Keratinocyte (primary cell): ENCODE data around the gene BNC2. TPM values are rescaled to one million over a fixed set of nuclear protein-coding genes. Genes with fewer than 3 reads are reported as not detected.

Experiments
- DNase-seq: peaks from one replicate; pipeline ENCODE4 v3.0.0-alpha.2; 2011; ENCODE audit warnings: low read depth, missing footprints, low spot score
- FAIRE-seq: peaks from 2 replicates; lab custom pipeline; 2011; peaks lifted over from hg19 to GRCh38; lab: Jason Lieb, UNC
- H2AFZ ChIP-seq: 2 replicates; pipeline ENCODE4 v1.6.0; 2012; ENCODE audit warnings: low read length, control low read depth, inconsistent platforms; ENCODE audit not compliant: control insufficient read depth
- H3K27ac ChIP-seq: 2 replicates; pipeline ENCODE4 v1.5.1; 2011; ENCODE audit warnings: low read length; ENCODE audit not compliant: control insufficient read depth, insufficient read depth
- H3K27me3 ChIP-seq: 3 replicates; pipeline ENCODE4 v1.6.0; 2011; ENCODE audit warnings: low read length; ENCODE audit not compliant: control insufficient read depth, insufficient read depth; ENCODE audit errors: extremely low read depth
- H3K36me3 ChIP-seq, 2 experiments: 2 replicates in 1 of 2; 3 replicates in 1 of 2; pipeline ENCODE4 v1.5.1; 2011; ENCODE audit warnings: low read length in 2 of 2, mild to moderate bottlenecking in 1 of 2; ENCODE audit not compliant: control insufficient read depth in 2 of 2, insufficient read depth in 2 of 2; ENCODE audit errors: extremely low read depth in 1 of 2
- H3K4me1 ChIP-seq: 3 replicates; pipeline ENCODE4 v1.5.1; 2011; ENCODE audit warnings: low read length; ENCODE audit not compliant: control insufficient read depth, insufficient read depth; ENCODE audit errors: extremely low read depth
- H3K4me2 ChIP-seq: 3 replicates; pipeline ENCODE4 v1.6.0; 2011; ENCODE audit warnings: low read depth, low read length; ENCODE audit not compliant: control insufficient read depth, insufficient read depth; ENCODE audit errors: extremely low read depth
- H3K4me3 ChIP-seq, 3 experiments: fragments of 200-600 bp in 1 of 3; sonication (generic) in 1 of 3; 2 replicates in 2 of 3; 3 replicates in 1 of 3; pipeline ENCODE4 v1.5.1; 2011 to 2016; ENCODE audit warnings: low read length in 3 of 3, mild to moderate bottlenecking in 3 of 3, control low read depth in 2 of 3, inconsistent platforms in 1 of 3, low read depth in 1 of 3, mixed read lengths in 1 of 3, mixed run types in 1 of 3, moderate library complexity in 1 of 3; ENCODE audit not compliant: control insufficient read depth in 2 of 3, insufficient read depth in 2 of 3; ENCODE audit errors: extremely low read depth in 1 of 3
- H3K79me2 ChIP-seq: 2 replicates; pipeline ENCODE4 v1.6.0; 2012; ENCODE audit warnings: low read length; ENCODE audit not compliant: control insufficient read depth, insufficient read depth
- H3K9ac ChIP-seq: 3 replicates; pipeline ENCODE4 v1.6.0; 2011; ENCODE audit warnings: low read length; ENCODE audit not compliant: control insufficient read depth, insufficient read depth; ENCODE audit errors: extremely low read depth
- H3K9me1 ChIP-seq: 3 replicates; pipeline ENCODE4 v1.6.0; 2011; ENCODE audit warnings: low read length; ENCODE audit not compliant: control insufficient read depth, insufficient read depth; ENCODE audit errors: extremely low read depth
- H3K9me3 ChIP-seq: 2 replicates; pipeline ENCODE4 v1.5.1; 2012; ENCODE audit warnings: low read depth, low read length; ENCODE audit not compliant: control insufficient read depth
- H4K20me1 ChIP-seq: 3 replicates; pipeline ENCODE4 v1.6.0; 2011; ENCODE audit warnings: low read length; ENCODE audit not compliant: control insufficient read depth, insufficient read depth; ENCODE audit errors: extremely low read depth
- CTCF ChIP-seq, 3 experiments: IDR thresholded peaks in 1 of 3; conservative IDR thresholded peaks in 1 of 3; optimal IDR thresholded peaks in 1 of 3; 2 replicates in 2 of 3; 3 replicates in 1 of 3; pipeline versions ENCODE3 to v1.5.1; 2011; ENCODE audit warnings: low read length in 3 of 3, mild to moderate bottlenecking in 3 of 3, moderate library complexity in 2 of 3, control low read depth in 1 of 3, inconsistent platforms in 1 of 3; ENCODE audit not compliant: insufficient read depth in 2 of 3; ENCODE audit errors: extremely low read depth in 1 of 3
- EZH2 ChIP-seq: IDR thresholded peaks from one replicate; pipeline ENCODE4 v1.6.1; 2012; ENCODE audit warnings: inconsistent platforms, mild to moderate bottlenecking, low read length, moderate library complexity
- dilution Hi-C: fragments of 300-500 bp; cut with MboI; formaldehyde crosslinking; loops from one replicate; pipeline ENCODE4 v1.7.0; 2020; ENCODE audit warnings: low sequenced_read_pairs; ENCODE audit not compliant: extremely low pct_ligation_motif_present
- polyA plus RNA-seq, 5 experiments: library from polyadenylated mRNA; depleted of rRNA in 3 of 5; stranded (reverse) in 3 of 5; stranded (forward) in 1 of 5; unstranded in 1 of 5; fragments of >200 nt; gene quantifications; 1 replicate in 1 of 5; 2 replicates in 3 of 5; 3 replicates in 1 of 5; pipeline versions ENCODE4 v1.2.1 to v1.2.3, GENCODE V29; 2011 to 2012; ENCODE audit warnings: missing spikeins in 2 of 5, low read depth in 1 of 5, low replicate concordance in 1 of 5

BNC2 gene
- polyA plus RNA-seq, 1 donor (not counting 4 experiments of a cell fraction or from before 2014, with no cell fraction given) = 1.1 TPM

- Histone ChIP-seq H3K4me1 (no peaks in the 10 kb centered on the region), H3K4me2 (no peak overlapping the region), H3K79me2 (no peaks in the 10 kb centered on the region), H4K20me1 (no peaks in the 10 kb centered on the region), H3K36me3 (no peaks in the 10 kb centered on the region), H3K9ac (no peak overlapping the region), H3K4me3 (no peak overlapping the region), H3K27ac (no peak overlapping the region), H3K27me3 (no peaks in the 10 kb centered on the region), H2AFZ (no peak overlapping the region), H3K9me3 (no peaks in the 10 kb centered on the region), H3K9me1 (no peaks in the 10 kb centered on the region)
- dilution Hi-C loops = no loop called here
- FAIRE-seq (no peak), DNase-seq (no peak)
- no peak for TF ChIP-seq CTCF (optimal IDR thresholded peaks at IDR 0.05 in 1 of 3, IDR thresholded peaks at IDR 0.05 in 1 of 3, conservative IDR thresholded peaks at IDR 0.05 in 1 of 3; ENCODE audit: extremely low read depth in 1 of 3, insufficient read depth in 2 of 3, low read length in 3 of 3)
- TF ChIP-seq EZH2 = no peak
Measured at GRCh38 chr9:16744394-16744793, 126.1 kb downstream of the BNC2 start.

- dilution Hi-C loops = no loop called here
- Histone ChIP-seq H3K36me3 (no peaks in the 10 kb centered on the region), H3K4me1 (no peaks in the 10 kb centered on the region), H3K9ac (no peak overlapping the region), H3K4me2 (no peak overlapping the region), H3K79me2 (no peaks in the 10 kb centered on the region), H3K27me3 (no peaks in the 10 kb centered on the region), H4K20me1 (no peaks in the 10 kb centered on the region), H2AFZ (no peak overlapping the region), H3K9me3 (no peaks in the 10 kb centered on the region), H3K4me3 (no peak overlapping the region), H3K9me1 (no peaks in the 10 kb centered on the region), H3K27ac (no peak overlapping the region)
- TF ChIP-seq EZH2 (no peak), CTCF (optimal IDR thresholded peaks at IDR 0.05 in 1 of 3, IDR thresholded peaks at IDR 0.05 in 1 of 3, conservative IDR thresholded peaks at IDR 0.05 in 1 of 3; ENCODE audit: extremely low read depth in 1 of 3, insufficient read depth in 2 of 3, low read length in 3 of 3) (no peak)
- FAIRE-seq (no peak), DNase-seq (no peak)
Measured at GRCh38 chr9:16743375-16743774, 127.1 kb downstream of the BNC2 start.
